Ascending aorta (tissue), 2 donors: ENCODE measurements around the gene ZBTB18. TPM values are rescaled to one million over a fixed set of nuclear protein-coding genes. Genes with fewer than 3 reads are reported as not detected.

ENCODE experiments used
- DNase-seq, 2 donors: peaks; one replicate each; pipeline ENCODE4 v3.0.0-alpha.2; 2019; ENCODE audit warnings: low spot score in 2 of 2
- H3K27ac ChIP-seq, 2 donors: fragments of 200-600 bp; sonication (generic); one replicate each; pipeline ENCODE4 v1.5.1; 2016 to 2017; ENCODE audit warnings: mild to moderate bottlenecking in 1 of 2
- H3K27me3 ChIP-seq: fragments of 200-600 bp; sonication (generic); one replicate; pipeline ENCODE4 v1.5.1; 2017
- H3K36me3 ChIP-seq, 2 donors: fragments of 200-600 bp; sonication (generic); one replicate each; pipeline ENCODE4 v1.5.1; 2016
- H3K4me1 ChIP-seq, 2 donors: fragments of 200-600 bp; sonication (generic); one replicate each; pipeline ENCODE4 v1.5.1; 2016 to 2017; ENCODE audit warnings: mild to moderate bottlenecking in 1 of 2
- H3K4me3 ChIP-seq, 2 donors: fragments of 200-600 bp; sonication (generic); one replicate each; pipeline ENCODE4 v1.5.1; 2016 to 2017; ENCODE audit warnings: mild to moderate bottlenecking in 1 of 2
- H3K9me3 ChIP-seq, 2 donors: fragments of 200-600 bp; sonication (generic); one replicate each; pipeline ENCODE4 v1.5.1; 2016
- CTCF ChIP-seq, 3 experiments: fragments of 200-600 bp in 2 of 3; fragments of 450-650 bp in 1 of 3; sonication (generic) in 2 of 3; IDR thresholded peaks; one replicate each; pipeline ENCODE4 v1.5.1; 2016 to 2019; ENCODE audit warnings: antibody characterized with exemption in 3 of 3, mild to moderate bottlenecking in 1 of 3, moderate library complexity in 1 of 3
- intact Hi-C: fragments of 100-400 bp; cut with DNase I; formaldehyde crosslinking; loops from one replicate; pipeline ENCODE4 v1.15.1; 2023
- total RNA-seq: library from RNA; depleted of rRNA; stranded (reverse); fragments of >200 nt; gene quantifications from one replicate; pipeline ENCODE4 v1.1.0, GENCODE V29; 2016

ZBTB18 gene
- total RNA-seq, 1 donor from 2014 or later = 7.1 TPM

- intact Hi-C loops = no loop called here
- Histone ChIP-seq H3K36me3 (no peaks in the 10 kb centered on the region), H3K9me3 (peaks cover 0 to 6% of the 10 kb centered on the region in 2 donors), H3K4me3 (no peak overlapping the region), H3K27me3 (no peaks in the 10 kb centered on the region), H3K4me1 (no peaks in the 10 kb centered on the region), H3K27ac (no peak overlapping the region)
- TF ChIP-seq CTCF (IDR thresholded peaks at IDR 0.05) = no peak
- DNase-seq = no peak
Measured at GRCh38 chr1:244090645-244091044, 39.6 kb downstream of the ZBTB18 start.

GRCh38 chr1:244092293-244092963, 41.3 kb downstream of the ZBTB18 start:
- Histone ChIP-seq H3K27ac (no peak overlapping the region), H3K36me3 (no peaks in the 10 kb centered on the region), H3K4me3 (no peak overlapping the region), H3K4me1 (no peaks in the 10 kb centered on the region), H3K9me3 (no peaks in the 10 kb centered on the region), H3K27me3 (no peaks in the 10 kb centered on the region)
- no peak for TF ChIP-seq CTCF (IDR thresholded peaks at IDR 0.05)
- intact Hi-C loops = no loop called here
- no peak for DNase-seq

GRCh38 chr1:244092964-244093638, 42.0 kb downstream of the ZBTB18 start:
- H3K27me3 ChIP-seq = no peaks in the 10 kb centered on the region
- no peak overlapping the region for H3K4me3 ChIP-seq
- DNase-seq = no peak
- H3K36me3 ChIP-seq = no peaks in the 10 kb centered on the region
- H3K27ac ChIP-seq = no peak overlapping the region
- intact Hi-C loops = no loop called here
- no peaks in the 10 kb centered on the region for H3K4me1 ChIP-seq
- no peaks in the 10 kb centered on the region for H3K9me3 ChIP-seq
- no peak for TF ChIP-seq CTCF (IDR thresholded peaks at IDR 0.05)

- Histone ChIP-seq H3K4me3 (no peak overlapping the region), H3K4me1 (no peaks in the 10 kb centered on the region), H3K27me3 (no peaks in the 10 kb centered on the region), H3K36me3 (no peaks in the 10 kb centered on the region), H3K9me3 (no peaks in the 10 kb centered on the region), H3K27ac (no peak overlapping the region)
- intact Hi-C loops = no loop called here
- no peak for DNase-seq
- no peak for TF ChIP-seq CTCF (IDR thresholded peaks at IDR 0.05)
Measured at GRCh38 chr1:244094880-244095528, 43.9 kb downstream of the ZBTB18 start.

GRCh38 chr1:244095529-244095911, 44.4 kb downstream of the ZBTB18 start:
- TF ChIP-seq CTCF (IDR thresholded peaks at IDR 0.05) = no peak
- intact Hi-C loops = no loop called here
- Histone ChIP-seq H3K9me3 (no peaks in the 10 kb centered on the region), H3K4me1 (no peaks in the 10 kb centered on the region), H3K4me3 (no peak overlapping the region), H3K36me3 (no peaks in the 10 kb centered on the region), H3K27me3 (no peaks in the 10 kb centered on the region), H3K27ac (no peak overlapping the region)
- no peak for DNase-seq
